Measurements from ENCODE around the gene C9orf78.

The C9orf78 gene

DNA sequence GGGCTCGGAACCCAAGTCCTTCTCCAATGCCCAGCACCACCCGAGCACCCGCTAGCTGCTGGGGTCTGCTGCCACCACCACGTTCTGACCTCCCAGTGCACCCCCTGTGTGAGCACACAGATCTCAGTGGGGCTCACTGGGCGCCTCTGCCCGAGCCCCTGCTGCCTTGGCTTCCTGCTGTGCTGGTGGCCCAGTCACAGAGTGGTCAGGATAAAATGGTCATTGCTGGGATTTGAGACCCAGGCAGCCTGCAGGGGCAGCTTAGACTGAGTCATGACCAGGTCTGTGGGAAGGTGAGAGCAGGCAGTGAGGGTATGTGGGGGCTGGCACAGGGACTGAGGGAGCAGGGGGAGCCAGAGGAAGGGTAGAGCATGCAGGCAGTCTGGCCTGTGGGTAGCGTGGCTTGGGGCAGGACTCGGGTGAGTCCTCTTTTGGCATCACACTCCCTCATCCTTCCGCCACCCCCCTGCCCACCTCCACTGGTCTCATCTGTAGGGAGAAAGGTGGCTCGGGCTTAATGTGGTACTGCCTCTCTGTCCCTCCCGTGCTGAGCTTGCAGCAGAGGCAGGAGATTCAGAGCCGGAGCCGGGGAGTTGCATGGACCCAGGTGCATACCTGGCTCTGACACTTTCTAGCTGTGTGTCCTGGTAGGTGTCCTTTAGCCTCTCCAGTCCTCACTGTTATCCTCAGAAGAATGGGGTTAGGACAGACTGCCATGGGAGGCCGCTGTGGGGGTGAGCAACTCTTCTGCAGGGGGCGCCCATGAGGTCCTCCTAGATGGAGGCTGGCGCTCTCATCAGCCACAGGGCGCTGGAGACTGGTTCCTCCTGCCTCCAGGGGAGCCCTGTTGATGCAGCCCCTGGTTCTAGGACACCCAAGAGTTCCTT is 32.3 kb upstream of the C9orf78 start:
- no peak for DNase-seq (ENCODE audit: low read depth in 2 of 2)

DNA sequence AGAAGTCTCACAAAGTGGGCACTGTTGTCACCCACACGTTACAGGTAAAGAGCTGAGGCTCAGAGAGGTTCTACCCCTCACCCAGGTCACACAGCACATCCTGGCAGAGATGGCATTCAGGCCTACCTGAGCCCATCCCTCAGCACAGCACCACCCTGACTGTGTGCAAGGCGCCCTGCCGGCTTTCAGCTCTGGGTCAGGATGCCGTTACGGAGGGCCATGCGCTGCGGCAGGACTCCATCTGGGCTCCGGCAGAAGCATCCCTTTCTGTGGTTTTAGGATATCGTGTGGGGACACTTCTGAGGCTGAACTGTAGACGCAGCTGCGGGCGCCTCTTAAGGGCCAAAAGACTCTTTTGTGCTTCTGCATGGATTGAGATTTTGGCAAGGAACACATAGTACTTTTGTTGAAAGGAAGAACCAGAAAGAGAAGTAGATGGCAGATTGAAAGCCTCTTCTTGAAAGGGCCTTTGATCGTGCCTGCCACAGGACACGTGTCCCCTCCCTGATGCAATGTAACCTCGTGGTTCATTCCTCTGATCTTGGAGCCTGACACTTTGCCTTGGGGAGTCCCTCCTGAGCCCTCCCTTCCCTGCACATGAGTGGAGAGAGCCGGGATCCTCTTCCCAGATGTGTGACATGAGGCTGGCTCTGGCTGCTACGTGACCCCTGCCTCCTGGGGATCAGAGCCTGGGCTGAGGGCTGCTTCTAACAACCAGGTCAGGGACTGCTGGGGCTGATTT is 31.5 kb upstream of the C9orf78 start:
- no peak for DNase-seq (ENCODE audit: low read depth in 2 of 2)

GRCh38 chr9:129865668-129866320 is 30.7 kb upstream of the C9orf78 start:
- no peak for DNase-seq (ENCODE audit: low read depth in 2 of 2)

- DNase-seq (ENCODE audit: low read depth in 2 of 2) = no peak
Measured at GRCh38 chr9:129864991-129865647, 30.0 kb upstream of the C9orf78 start.

- DNase-seq (ENCODE audit: low read depth in 2 of 2) = peak; percentile 69 to 79
Measured at GRCh38 chr9:129863059-129863690, 28.1 kb upstream of the C9orf78 start.

DNA sequence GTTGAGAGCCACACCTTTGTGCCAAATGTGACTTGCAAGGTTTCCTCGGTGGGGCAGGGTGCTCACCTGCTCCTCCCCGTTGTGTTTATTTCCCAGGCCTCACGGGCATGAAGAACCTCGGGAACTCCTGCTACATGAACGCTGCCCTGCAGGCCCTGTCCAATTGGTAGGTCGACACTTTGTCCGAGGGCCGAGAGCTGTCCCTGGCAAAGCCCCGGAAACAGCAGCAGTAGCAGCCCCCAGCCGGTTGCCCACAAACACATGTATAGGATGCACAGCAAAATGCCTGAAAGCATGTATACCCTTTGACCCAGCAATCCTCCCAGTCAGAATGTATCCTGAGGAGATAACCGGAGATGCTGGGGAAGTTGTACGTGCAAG is 26.4 kb upstream of the C9orf78 start:
- DNase-seq (ENCODE audit: low read depth in 2 of 2) = no peak

DNA sequence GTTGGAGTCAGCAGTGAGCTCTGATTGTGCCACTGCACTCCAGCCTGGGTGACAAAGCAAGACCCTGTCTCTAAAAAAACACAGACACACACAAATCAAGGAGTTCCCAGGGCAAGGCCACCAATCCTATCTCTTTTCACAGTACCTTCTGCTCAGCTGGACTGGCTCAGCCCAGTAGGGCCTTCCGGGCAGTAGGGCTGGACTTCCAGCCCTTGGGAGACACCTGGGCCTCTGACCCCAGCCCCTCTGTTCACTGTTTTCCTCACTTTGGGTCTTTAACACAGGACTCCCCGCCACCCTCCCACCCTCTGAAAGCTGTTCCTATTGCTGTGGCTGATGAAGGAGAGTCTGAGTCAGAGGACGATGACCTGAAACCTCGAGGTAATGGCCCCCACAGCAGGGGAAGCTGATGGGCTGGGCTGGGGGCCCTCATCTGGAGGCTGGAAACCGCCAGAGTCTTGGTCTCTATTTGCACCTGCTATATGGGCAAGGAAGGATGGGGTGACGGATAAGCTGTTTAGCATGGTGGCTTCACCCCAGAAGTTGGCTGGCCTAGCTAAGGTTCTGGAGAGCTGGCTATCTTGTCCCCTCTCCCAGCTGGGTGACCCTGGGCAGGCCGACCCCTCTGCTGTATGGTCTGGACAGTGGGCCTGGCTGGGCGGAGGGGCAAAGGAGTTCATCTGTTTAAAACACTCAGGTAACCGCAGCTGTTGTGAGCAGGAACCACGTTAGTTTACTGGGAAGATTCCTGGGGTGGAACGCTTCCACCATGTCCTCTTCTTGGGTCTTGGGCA is 25.8 kb upstream of the C9orf78 start:
- peak in 1 of 2 donors; percentile 52 for DNase-seq (ENCODE audit: low read depth in 2 of 2)

GRCh38 chr9:129858167-129858962 is 23.3 kb upstream of the C9orf78 start:
- DNase-seq (ENCODE audit: low read depth in 2 of 2) = no peak

DNA sequence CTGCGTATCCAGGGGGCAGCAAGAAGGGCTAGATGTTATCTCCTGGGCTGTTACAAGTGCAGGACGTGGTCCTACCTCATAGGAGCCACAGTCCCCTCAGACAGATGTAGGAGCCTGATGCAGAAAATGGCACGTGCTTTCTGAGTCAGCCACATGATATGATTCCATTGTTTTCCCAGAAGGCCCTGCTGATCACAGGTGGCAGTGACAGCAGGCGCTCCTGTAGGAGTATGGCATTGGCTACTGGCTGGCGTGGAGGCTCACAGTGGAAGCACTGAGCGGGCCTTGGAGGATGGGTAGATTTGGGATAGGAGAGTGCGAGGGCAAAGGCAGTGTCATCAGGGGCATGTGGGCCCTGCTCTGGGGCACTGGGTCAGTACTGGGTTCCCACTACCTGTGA is 22.1 kb upstream of the C9orf78 start:
- DNase-seq (ENCODE audit: low read depth in 2 of 2) = no peak

GRCh38 chr9:129854588-129855110 is 19.6 kb upstream of the C9orf78 start:
- no peak for DNase-seq (ENCODE audit: low read depth in 2 of 2)

- DNase-seq (ENCODE audit: low read depth in 2 of 2) = no peak
Measured at GRCh38 chr9:129853614-129854013, 18.5 kb upstream of the C9orf78 start.

GRCh38 chr9:129852579-129852978 is 17.5 kb upstream of the C9orf78 start:
- no peak for DNase-seq (ENCODE audit: low read depth in 2 of 2)

GRCh38 chr9:129851821-129852220 is 16.7 kb upstream of the C9orf78 start:
- DNase-seq (ENCODE audit: low read depth in 2 of 2) = no peak

DNA sequence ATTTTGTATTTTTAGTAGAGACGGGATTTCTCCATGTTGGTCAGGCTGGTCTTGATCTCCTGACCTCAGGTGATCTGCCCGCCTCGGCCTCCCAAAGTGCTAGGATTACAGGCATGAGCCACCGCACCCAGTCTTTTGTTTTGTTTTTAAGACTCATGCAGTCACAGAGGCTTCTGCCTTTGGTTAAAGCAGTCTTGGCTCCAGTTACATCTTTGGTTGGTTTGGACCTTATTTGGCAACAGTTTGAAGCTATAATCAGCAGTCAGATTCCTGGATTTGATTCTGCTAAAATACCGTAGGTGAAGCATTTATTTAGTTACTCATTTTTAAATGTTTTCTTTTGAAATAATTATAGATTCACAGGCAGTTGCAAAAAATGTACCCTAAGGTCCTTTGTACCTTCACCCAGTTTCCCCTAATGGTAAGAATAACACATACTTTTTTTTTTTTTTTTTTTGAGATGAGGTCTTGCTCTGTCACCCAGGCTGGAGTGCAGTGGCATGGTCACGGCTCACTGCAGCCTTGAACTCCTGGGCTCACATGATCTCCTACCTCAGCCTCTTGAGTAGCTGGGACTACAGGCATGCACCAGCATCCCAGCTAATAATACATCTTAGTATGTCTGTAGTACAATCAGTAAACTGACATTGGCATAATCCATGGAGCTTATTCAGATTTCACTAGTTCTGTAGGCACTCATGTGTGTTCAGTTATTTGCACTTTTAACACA is 15.9 kb upstream of the C9orf78 start:
- DNase-seq (ENCODE audit: low read depth in 2 of 2) = no peak

- DNase-seq (ENCODE audit: low read depth in 2 of 2) = no peak
Measured at GRCh38 chr9:129849901-129850300, 14.8 kb upstream of the C9orf78 start.

- no peak for DNase-seq (ENCODE audit: low read depth in 2 of 2)
Measured at GRCh38 chr9:129848712-129849441, 13.8 kb upstream of the C9orf78 start.

GRCh38 chr9:129845373-129845772 is 10.3 kb upstream of the C9orf78 start:
- DNase-seq (ENCODE audit: low read depth in 2 of 2) = no peak

- DNase-seq (ENCODE audit: low read depth in 2 of 2) = no peak
Measured at GRCh38 chr9:129841071-129841470, 6.0 kb upstream of the C9orf78 start.

Measured in stimulated activated CD8-positive, alpha-beta memory T cell treated with anti-CD3 and anti-CD28 coated beads, Interleukin-15, amount 100 ng/mL, for 48 hours (primary cell).